Tibial artery (tissue), 4 donors: Measurements from ENCODE around the gene UBE2D2.

ENCODE experiments used
- DNase-seq, 2 donors: peaks; one replicate each; pipeline ENCODE4 v3.0.0-alpha.2; 2019
- H3K27ac ChIP-seq, 2 donors: fragments of 200-600 bp; sonication (generic) in 1 of 2; 1 replicate in 1 of 2; 2 replicates in 1 of 2; pipeline ENCODE4 v1.5.1; 2018 to 2019; ENCODE audit warnings: mild to moderate bottlenecking in 1 of 2
- H3K27me3 ChIP-seq, 2 donors: fragments of 200-600 bp; sonication (generic) in 1 of 2; one replicate each; pipeline versions ENCODE4 v1.5.1 to v1.6.0; 2016 to 2019
- H3K36me3 ChIP-seq, 3 donors: fragments of 200-600 bp; sonication (generic) in 2 of 3; one replicate each; pipeline ENCODE4 v1.5.1; 2016 to 2019; ENCODE audit warnings: mild to moderate bottlenecking in 2 of 3
- H3K4me1 ChIP-seq, 4 donors: fragments of 200-600 bp; sonication (generic) in 2 of 4; 1 replicate in 3 of 4; 2 replicates in 1 of 4; pipeline ENCODE4 v1.5.1; 2016 to 2019
- H3K4me3 ChIP-seq, 2 donors: fragments of 200-600 bp; sonication (generic) in 1 of 2; 1 replicate in 1 of 2; 2 replicates in 1 of 2; pipeline ENCODE4 v1.5.1; 2018 to 2019; ENCODE audit warnings: mild to moderate bottlenecking in 2 of 2
- H3K9me3 ChIP-seq, 3 donors: fragments of 200-600 bp; sonication (generic) in 1 of 3; one replicate each; pipeline ENCODE4 v1.5.1; 2016 to 2019
- CTCF ChIP-seq, 2 experiments: fragments of 200-600 bp in 1 of 2; fragments of 450-650 bp in 1 of 2; IDR thresholded peaks; one replicate each; pipeline ENCODE4 v1.5.1; 2017 to 2019; ENCODE audit warnings: antibody characterized with exemption in 2 of 2, mild to moderate bottlenecking in 1 of 2, moderate library complexity in 1 of 2
- intact Hi-C: fragments of 100-400 bp; cut with DNase I; formaldehyde crosslinking; loops from one replicate; pipeline ENCODE4 v1.15.0; 2023; ENCODE audit warnings: low total_unique reads

Gene UBE2D2

GRCh38 chr5:139675825-139676224 lies 114.7 kb downstream of the UBE2D2 start:
- Histone ChIP-seq H3K9me3 (no peaks in the 10 kb centered on the region), H3K27me3 (no peaks in the 10 kb centered on the region), H3K4me1 (peaks cover 0 to 84% (median 79%) of the 10 kb centered on the region in 4 donors), H3K36me3 (peaks cover 1 to 12% (median 12%) of the 10 kb centered on the region in 3 donors), H3K27ac (no peak overlapping the region), H3K4me3 (no peak overlapping the region)
- DNase-seq = no peak
- TF ChIP-seq CTCF (IDR thresholded peaks at IDR 0.05) = no peak
- intact Hi-C loops = no loop called here

GRCh38 chr5:139676406-139676805 lies 115.3 kb downstream of the UBE2D2 start:
- Histone ChIP-seq H3K27me3 (no peaks in the 10 kb centered on the region), H3K4me1 (peaks cover 0 to 78% (median 74%) of the 10 kb centered on the region in 4 donors), H3K4me3 (peak overlapping the region in 1 of 2 donors; percentile 30), H3K36me3 (peaks cover 7 to 18% (median 18%) of the 10 kb centered on the region in 3 donors), H3K9me3 (no peaks in the 10 kb centered on the region), H3K27ac (peak overlapping the region; percentile 34 to 63)
- no peak for TF ChIP-seq CTCF (IDR thresholded peaks at IDR 0.05)
- DNase-seq = no peak
- intact Hi-C loops = no loop called here

GRCh38 chr5:139676951-139677735 lies 116.0 kb downstream of the UBE2D2 start:
- TF ChIP-seq CTCF (IDR thresholded peaks at IDR 0.05) = no peak
- peaks cover 0 to 73% (median 67%) of the 10 kb centered on the region in 4 donors for H3K4me1 ChIP-seq
- no peaks in the 10 kb centered on the region for H3K9me3 ChIP-seq
- intact Hi-C loops = no loop called here
- DNase-seq = no peak
- peak overlapping the region; percentile 30 to 43 for H3K4me3 ChIP-seq
- H3K27me3 ChIP-seq = no peaks in the 10 kb centered on the region
- peak overlapping the region; percentile 34 to 63 for H3K27ac ChIP-seq
- peaks cover 7 to 26% (median 25%) of the 10 kb centered on the region in 3 donors for H3K36me3 ChIP-seq
